Ovary (tissue), 3 donors: ENCODE data around the gene LDLRAD4.

Experiments
- CTCF ChIP-seq, 3 donors: fragments of 450-650 bp in 2 of 3; fragments of 200-600 bp in 1 of 3; IDR thresholded peaks; one replicate each; pipeline versions ENCODE4 v1.5.1 to v1.8.0; 2016 to 2022; ENCODE audit warnings: antibody characterized with exemption in 3 of 3, mild to moderate bottlenecking in 1 of 3
- EP300 ChIP-seq: sonication (generic); formaldehyde crosslinking; IDR thresholded peaks from one replicate; pipeline ENCODE4 v1.6.1; 2017; ENCODE audit warnings: antibody characterized with exemption
- POLR2A ChIP-seq: fragments of 450-650 bp; IDR thresholded peaks from one replicate; pipeline ENCODE4 v1.6.1; 2017; ENCODE audit warnings: antibody characterized with exemption, mild to moderate bottlenecking, moderate library complexity
- donor health status: DM: no; HTN: no; CAD: no.

GRCh38 chr18:13462686-13463085 is 244.1 kb downstream of the LDLRAD4 start:
- TF ChIP-seq CTCF (IDR thresholded peaks at IDR 0.05) = no peak
- TF ChIP-seq POLR2A = no peak
- TF ChIP-seq EP300 = no peak
